Activated naive CD4-positive, alpha-beta T cell treated with Interleukin-2 at 50 U/mL for 16 hours (primary cell): ENCODE measurements around the gene SBK1.
"Not testable (repeated sequence)": the region's sequence is repeated elsewhere in the genome, so short reads cannot be mapped to it uniquely, and the experiment has no call there.

Experiments
- DNase-seq: peaks from one replicate; pipeline ENCODE4 v3.0.0-alpha.2; 2020

Gene SBK1

DNA sequence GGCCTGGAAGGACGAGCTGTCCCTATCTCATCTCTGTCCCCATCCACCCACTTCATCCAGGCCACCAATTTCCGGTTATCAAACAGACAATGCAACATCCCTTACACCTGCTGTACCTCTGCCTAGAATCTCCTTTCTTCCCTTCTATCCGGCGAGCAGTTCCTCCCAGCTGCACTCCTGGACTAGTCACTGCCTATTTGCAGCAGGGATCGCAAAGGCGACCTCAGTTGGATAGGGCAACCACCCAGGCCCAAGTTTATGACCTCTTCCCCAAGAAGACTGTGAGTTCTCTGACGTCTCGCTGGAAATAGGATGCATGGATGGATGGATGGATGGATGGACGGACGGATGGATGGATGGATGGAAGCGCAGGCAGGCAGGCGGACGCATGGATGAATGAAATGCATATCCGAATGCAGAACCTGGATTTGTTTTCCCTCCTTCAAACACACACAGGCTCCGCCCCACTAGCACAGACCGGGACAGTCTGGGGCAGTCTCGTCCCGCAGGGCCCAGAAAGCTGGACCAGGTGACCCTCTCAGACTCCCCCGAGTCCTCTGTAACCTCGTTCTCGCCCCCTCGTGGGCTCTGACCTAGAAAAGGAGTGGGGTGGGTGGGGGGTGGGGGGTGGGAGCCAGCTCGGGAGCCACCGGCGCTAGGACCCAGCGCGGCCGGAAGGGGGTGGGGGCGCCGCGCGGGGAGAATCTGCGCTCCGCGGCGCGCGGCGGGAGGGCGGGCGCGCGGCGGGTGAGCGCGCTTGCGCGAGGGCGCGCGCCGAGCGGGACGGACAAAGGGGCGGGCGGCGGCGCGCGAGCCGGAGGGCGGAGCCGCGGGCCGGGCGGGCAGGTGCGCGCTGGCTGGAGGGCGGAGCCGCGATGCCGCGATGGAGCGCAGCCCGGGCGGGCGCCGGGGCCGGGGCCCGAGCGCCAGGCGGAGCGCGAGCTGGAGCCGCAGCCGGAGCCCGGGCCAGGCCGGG is at the start of gene SBK1:
SBK1 (plus strand) TSS at position 875 of the 976 bp plus-strand sequence. CDS start 24,867 bp downstream, outside the sequence.
- DNase-seq = peak; percentile 85

- not testable (repeated sequence) for DNase-seq
Measured at GRCh38 chr16:28249483-28249882, 42.8 kb upstream of the SBK1 start.

GRCh38 chr16:28250999-28251398 is 41.3 kb upstream of the SBK1 start:
- no peak for DNase-seq

GRCh38 chr16:28254158-28254557 is 38.2 kb upstream of the SBK1 start:
- DNase-seq = no peak

GRCh38 chr16:28255838-28256237 is 36.5 kb upstream of the SBK1 start:
- DNase-seq = no peak

DNA sequence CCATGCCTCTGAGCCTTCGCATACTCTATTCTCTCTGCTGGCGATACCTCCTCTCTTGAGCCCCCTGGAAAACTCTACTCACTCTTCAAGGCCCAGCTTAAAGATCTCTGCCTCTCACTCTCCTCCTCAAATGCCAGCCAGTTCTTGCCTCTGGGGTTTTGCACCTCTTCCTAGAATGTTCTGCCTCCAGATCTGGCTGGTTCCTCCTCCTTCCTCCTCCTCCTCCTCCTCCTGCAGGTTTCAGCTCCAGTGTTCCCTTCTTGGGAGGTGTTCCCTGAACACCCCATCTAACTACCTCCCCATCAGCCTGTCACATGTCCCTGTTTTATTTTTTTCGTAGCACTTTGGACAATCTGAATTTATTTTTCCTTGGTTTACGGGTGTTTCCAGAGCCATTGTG is 35.1 kb upstream of the SBK1 start:
- no peak for DNase-seq

- DNase-seq = no peak
Measured at GRCh38 chr16:28258567-28258966, 33.8 kb upstream of the SBK1 start.

DNA sequence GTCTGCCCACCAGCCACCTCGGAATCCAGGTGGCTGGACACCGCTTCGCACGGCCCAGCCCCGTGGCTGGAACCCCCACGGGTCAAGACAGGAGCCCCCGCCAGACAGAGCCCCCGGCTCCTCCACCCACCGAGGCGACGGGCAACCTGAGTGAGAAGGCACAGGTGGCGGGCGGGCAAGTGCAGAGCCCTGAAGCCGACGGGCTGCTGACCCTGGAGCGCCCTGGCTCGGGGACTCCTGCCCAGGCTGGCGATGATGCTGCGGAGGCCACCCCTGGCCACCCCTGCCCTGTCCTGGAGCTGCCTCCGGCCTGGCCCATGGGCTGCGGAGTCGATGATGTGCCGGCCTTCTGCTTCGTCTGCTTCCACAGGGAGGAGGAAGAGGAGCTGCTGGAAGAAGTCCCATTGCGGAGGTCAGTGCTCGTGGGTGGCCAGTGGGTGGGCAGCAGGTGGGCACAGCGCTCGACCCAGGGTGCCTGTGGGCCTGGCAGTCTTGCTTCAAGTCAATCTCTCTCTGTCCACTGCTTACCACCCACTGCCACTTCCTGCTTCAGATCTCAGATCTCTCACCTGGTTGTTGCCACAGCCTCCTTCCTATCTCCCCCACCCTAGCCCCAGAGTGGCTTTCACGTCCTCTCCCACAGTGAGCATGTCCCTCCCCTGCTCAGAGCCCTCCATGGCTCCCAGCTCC is 33.1 kb upstream of the SBK1 start:
- DNase-seq = no peak

GRCh38 chr16:28259781-28260150 is 32.6 kb upstream of the SBK1 start:
- DNase-seq = no peak

GRCh38 chr16:28260193-28260592 is 32.1 kb upstream of the SBK1 start:
- DNase-seq = no peak

DNA sequence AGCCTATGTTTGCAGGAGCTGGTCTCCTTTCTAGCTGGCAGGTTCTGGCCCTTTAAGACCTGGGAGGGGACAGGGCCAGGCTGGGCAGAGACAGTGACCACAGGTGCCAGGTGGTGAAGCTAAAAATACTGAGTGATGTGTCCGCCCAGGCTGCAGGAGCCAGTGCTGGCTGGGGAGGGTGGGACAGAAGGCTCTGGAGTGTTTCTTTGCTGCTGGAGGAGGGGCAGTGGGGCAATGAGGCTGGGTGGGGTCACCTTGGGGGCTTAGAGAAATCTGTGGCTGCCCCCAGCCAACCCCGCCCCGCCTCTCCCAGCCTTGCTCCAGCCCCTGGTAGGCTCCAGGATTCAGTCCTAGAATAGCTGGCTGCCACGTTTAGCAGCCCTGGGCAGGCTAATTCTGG is 30.4 kb upstream of the SBK1 start:
- no peak for DNase-seq

DNA sequence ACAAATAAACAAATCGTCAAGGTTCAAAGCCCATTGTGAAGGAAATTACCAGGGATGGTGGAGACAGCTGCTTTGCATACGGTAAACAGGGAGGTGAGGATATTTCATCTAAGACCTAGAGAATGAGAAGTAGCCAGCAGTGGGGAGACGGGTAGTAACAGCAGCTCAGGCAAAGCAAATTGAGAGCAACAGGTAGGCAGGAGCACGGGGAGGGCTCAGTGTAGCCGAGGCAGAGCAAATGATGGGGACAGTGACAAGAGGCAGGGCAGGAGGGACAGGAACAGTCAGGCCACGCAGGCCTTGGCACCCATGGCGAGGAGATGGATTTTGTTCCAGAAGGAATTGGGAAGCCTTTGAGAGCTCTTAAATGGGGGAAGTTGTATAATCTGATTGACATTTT is 29.0 kb upstream of the SBK1 start:
- DNase-seq = no peak

GRCh38 chr16:28264656-28265055 is 27.7 kb upstream of the SBK1 start:
- no peak for DNase-seq

DNA sequence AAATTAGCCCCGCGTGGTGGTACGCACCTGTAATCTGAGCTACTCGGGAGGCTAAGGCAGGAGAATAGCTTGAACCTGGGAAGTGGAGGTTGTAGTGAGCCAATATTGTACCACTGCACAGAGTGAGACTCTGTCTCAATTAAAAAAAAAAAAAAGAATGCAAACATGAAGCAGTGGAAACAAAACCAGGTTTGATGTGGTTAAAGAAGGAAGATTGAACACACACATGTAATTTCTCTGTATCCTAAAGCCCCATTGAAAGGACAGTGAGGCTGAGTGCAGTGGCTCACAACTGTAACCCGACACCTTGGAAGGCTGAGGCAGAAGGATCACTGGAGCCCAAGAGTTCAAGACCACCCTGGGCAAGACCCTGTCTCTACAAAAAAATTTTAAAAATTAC is 26.5 kb upstream of the SBK1 start:
- no peak for DNase-seq

DNA sequence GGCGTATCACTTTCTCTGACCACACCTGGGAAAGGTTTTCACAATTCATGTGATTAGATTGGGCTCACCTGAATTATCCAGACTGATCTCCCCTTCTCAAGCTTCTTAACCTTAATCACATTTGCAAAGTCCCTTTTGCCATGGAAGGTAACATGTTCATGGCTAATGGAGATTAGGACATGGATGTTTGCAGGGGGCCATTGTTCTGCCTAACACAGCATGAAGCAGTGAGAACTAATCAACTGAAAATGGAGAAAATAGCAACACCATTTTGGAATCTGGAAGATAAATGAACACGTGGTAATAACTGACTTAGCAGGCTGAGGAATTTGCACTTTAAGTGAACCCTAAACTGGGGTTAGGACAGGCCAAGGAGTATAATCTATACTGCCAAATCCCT is 25.0 kb upstream of the SBK1 start:
- no peak for DNase-seq

DNA sequence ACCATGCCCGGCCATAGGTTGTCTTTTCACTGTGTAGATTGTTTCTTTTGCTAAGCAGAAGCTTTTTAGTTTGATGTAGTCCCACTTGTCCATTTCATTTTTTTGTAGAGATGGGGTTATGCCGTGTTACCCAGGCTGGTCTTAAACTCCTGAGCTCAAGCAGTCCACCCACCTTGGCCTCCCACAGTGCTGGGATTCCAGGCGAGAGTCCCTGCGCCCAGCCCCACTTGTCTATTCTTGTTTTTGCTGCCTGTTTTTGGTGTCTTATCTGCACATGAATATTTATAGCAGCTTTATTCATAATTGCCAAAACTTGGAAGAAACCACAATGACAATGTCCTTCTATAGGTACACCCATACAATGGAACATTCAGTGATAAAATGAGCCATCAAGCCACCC is 18.8 kb upstream of the SBK1 start:
- no peak for DNase-seq

- DNase-seq = no peak
Measured at GRCh38 chr16:28274676-28275075, 17.6 kb upstream of the SBK1 start.

DNA sequence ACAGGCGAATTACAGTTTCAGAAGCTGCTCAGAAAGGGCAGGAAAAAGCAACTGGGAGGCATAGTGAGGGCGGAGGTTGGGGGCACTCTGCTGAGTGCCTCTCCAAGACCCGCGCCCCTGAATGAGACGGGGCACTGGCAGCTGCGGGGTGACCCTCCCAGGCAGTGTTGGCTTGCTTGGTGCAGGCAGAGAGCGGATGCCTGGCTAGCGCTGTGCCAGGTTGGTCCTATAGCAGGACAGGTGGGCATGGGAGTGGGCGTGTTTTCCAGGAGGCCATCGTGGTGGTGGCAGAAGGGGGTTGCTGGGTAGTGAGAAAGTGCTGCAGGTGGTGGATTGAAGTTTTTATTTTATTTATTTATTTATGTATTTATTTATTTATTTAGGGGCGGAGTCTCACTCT is 16.0 kb upstream of the SBK1 start:
- DNase-seq = no peak

DNA sequence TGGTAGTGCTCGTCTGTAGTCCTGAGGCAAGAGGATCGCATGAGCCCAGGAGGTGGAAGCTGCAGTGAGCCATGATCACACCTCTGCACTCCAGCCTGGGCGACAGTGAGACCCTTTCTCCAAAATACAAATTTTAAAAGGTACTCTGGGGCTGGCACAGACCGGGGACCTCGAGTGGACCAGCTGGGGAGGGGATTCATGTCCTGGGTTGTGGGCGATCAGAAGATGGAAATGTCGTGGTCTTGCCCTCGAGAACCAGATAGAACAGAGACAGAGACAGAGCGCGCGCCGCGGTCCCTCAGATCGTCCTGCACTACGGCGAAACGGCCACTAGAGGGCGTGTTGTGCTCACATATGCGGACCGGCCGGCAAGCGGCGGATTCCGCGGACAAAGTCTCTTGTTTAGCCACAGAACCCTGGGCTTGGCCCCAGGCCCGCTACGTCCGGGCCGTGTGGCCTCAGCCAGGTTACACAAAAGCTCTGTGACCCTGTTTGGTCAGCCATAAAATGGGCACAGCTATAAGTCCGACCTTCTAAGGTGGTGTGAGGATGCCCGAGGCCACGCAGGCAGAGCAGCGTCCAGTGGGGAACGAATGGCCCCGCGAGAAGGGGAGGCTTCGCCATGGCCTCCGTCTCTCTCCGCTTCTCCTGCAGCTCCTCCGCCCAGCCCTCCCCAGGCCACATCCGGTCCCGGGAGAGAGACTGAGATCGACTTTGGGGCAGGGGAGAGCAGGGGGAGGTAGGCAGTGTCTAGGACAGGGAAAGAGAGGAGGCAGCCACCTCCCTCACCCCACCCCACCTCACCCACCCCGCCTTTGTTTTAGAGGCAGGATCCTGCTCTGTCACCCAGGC is 14.6 kb upstream of the SBK1 start:
- peak; percentile 85 for DNase-seq

- DNase-seq = no peak
Measured at GRCh38 chr16:28279006-28279405, 13.3 kb upstream of the SBK1 start.

DNA sequence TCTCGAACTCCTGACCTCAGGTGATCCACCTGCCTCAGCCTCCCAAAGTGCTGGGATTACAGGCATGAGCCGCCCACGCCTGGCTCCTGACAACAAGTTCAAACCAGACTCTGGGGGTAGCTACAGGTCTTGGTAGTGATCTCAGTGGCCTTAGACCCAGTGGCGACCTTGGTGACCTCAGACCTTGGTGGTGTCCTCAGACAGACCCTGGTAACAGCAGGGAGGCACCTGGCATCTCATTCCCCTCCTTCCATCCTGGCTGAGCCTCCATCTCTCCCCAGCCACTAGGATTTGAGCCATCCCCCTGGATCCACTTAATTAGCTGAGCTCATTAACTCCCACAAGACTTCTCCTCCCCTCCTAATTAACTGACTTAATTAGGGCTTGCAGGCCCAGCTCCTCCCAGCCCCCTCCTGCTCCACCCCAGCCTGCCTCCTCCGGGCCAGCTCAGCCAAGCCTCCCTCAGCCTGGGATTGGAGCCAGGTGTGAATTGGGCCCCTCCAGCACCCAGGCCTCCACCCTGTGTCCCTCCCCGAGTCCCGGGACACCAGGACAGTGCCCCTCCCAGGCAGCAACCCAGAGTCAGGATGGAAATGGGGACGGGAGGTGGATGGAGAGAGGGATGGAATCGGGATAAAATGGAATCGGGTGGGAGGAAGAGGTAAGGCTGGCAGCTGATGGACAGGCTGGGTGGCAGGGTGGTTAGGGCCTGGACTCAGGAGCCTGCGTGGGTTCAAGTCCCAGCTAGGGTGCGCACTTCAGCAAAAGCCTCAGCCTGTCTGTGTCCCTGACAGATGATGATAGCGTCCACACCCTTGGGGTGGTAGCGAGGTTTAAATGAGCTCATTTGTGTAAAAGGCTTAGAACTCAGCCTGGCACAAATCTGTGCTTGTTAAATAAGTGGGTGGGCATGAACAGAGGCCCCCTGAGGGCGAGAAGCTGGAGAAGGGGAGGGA is 11.2 kb upstream of the SBK1 start:
- DNase-seq = no peak

- DNase-seq = no peak
Measured at GRCh38 chr16:28282045-28282444, 10.3 kb upstream of the SBK1 start.
